H1 (cell line): ENCODE results near the gene ARID1B. TPM values are rescaled to one million over a fixed set of nuclear protein-coding genes. Genes with fewer than 3 reads are reported as not detected.

Experiments used
- CTCF ChIA-PET: fragments of 300-600 bp; sonication (Branson Sonifier 250); formaldehyde crosslinking; loops from one replicate; lab custom pipeline; 2021; ENCODE audit not compliant: partially characterized antibody; lab: Charles Lee
- POLR2A ChIA-PET: fragments of 300-600 bp; sonication (Branson Sonifier 250); formaldehyde crosslinking; loops from one replicate; lab custom pipeline; 2021; ENCODE audit warnings: inconsistent platforms; ENCODE audit not compliant: partially characterized antibody; lab: Charles Lee
- DNase-seq, 2 experiments: peaks; one replicate each; pipeline versions ENCODE4 v3.0.0 to v3.0.0-alpha.2; 2010 to 2022; ENCODE audit warnings: low spot score in 2 of 2, low read depth in 1 of 2, mixed read lengths in 1 of 2
- FAIRE-seq: peaks from 2 replicates; lab custom pipeline; 2011; peaks lifted over from hg19 to GRCh38; lab: Jason Lieb, UNC
- H2AFZ ChIP-seq: 2 replicates; pipeline ENCODE4 v1.8.1; 2012; ENCODE audit warnings: low read length, inconsistent platforms
- H2AK5ac ChIP-seq: 2 replicates; pipeline ENCODE4 v1.6.1; 2013; ENCODE audit warnings: low read depth, low read length
- H2BK120ac ChIP-seq: replicated peaks from 2 replicates; pipeline ENCODE3; 2013; ENCODE audit warnings: low read depth, low read length, inconsistent platforms
- H2BK12ac ChIP-seq: 2 replicates; pipeline ENCODE4 v1.6.1; 2013; ENCODE audit warnings: low read depth, low read length
- H2BK15ac ChIP-seq: 2 replicates; pipeline ENCODE4 v1.6.1; 2013; ENCODE audit warnings: low read length
- H2BK20ac ChIP-seq: 2 replicates; pipeline ENCODE4 v1.6.1; 2013; ENCODE audit warnings: low read length
- H2BK5ac ChIP-seq: 2 replicates; pipeline ENCODE4 v1.6.1; 2013; ENCODE audit warnings: low read depth, low read length
- H3K14ac ChIP-seq: 2 replicates; pipeline ENCODE4 v1.6.1; 2013; ENCODE audit warnings: inconsistent platforms; ENCODE audit not compliant: insufficient read length
- H3K18ac ChIP-seq: 2 replicates; pipeline ENCODE4 v1.6.1; 2013; ENCODE audit warnings: low read length; ENCODE audit errors: extremely low read depth
- H3K23ac ChIP-seq: 2 replicates; pipeline ENCODE4 v1.6.1; 2013; ENCODE audit warnings: inconsistent platforms; ENCODE audit not compliant: insufficient read length
- H3K23me2 ChIP-seq: 2 replicates; pipeline ENCODE4 v1.6.1; 2013; ENCODE audit warnings: low read depth, low read length
- H3K27ac ChIP-seq: 2 replicates; pipeline ENCODE4 v1.6.1; 2011; ENCODE audit warnings: low read depth, low read length, inconsistent platforms
- H3K27me3 ChIP-seq, 4 experiments: replicated peaks in 1 of 4; 1 replicate in 1 of 4; 2 replicates in 3 of 4; pipeline versions ENCODE4 v1.6.1 to v1.8.1; 2011 to 2013; ENCODE audit warnings: low read length in 3 of 4, mild to moderate bottlenecking in 3 of 4, inconsistent platforms in 2 of 4, mixed read lengths in 2 of 4, moderate library complexity in 1 of 4; ENCODE audit not compliant: control insufficient read depth in 3 of 4, insufficient read depth in 3 of 4; ENCODE audit errors: extremely low read depth in 1 of 4
- H3K36me3 ChIP-seq, 4 experiments: 2 replicates each; pipeline versions ENCODE4 v1.6.1 to v1.8.1; 2011 to 2013; ENCODE audit warnings: mild to moderate bottlenecking in 4 of 4, low read length in 3 of 4, moderate library complexity in 2 of 4, control low read depth in 1 of 4, inconsistent platforms in 1 of 4; ENCODE audit not compliant: insufficient read depth in 4 of 4, control insufficient read depth in 2 of 4
- H3K4ac ChIP-seq: replicated peaks from 2 replicates; pipeline ENCODE3; 2013; ENCODE audit warnings: low read length, low read depth, mixed read lengths, inconsistent platforms; ENCODE audit not compliant: insufficient read length
- H3K4me1 ChIP-seq, 4 experiments: replicated peaks in 1 of 4; 1 replicate in 1 of 4; 2 replicates in 3 of 4; pipeline versions ENCODE4 v1.6.1 to v1.8.1; 2011 to 2013; ENCODE audit warnings: low read length in 3 of 4, inconsistent platforms in 2 of 4, mixed read lengths in 1 of 4; ENCODE audit not compliant: insufficient read depth in 4 of 4, control insufficient read depth in 3 of 4
- H3K4me2 ChIP-seq, 2 experiments: 2 replicates each; pipeline versions ENCODE4 v1.6.1 to v1.8.1; 2011 to 2013; ENCODE audit warnings: low read depth in 2 of 2, low read length in 2 of 2, control low read depth in 1 of 2, inconsistent platforms in 1 of 2, mild to moderate bottlenecking in 1 of 2; ENCODE audit not compliant: insufficient read depth in 1 of 2
- H3K4me3 ChIP-seq, 4 experiments: fragments of 200-600, 300-600 bp in 1 of 4; sonication (generic), shearing (Covaris generic), sonication (Bioruptor Twin) in 1 of 4; 2 replicates each; pipeline versions ENCODE4 v1.5.1 to v1.8.1; 2011 to 2016; ENCODE audit warnings: low read length in 4 of 4, low read depth in 3 of 4, control low read depth in 2 of 4, inconsistent platforms in 2 of 4, mild to moderate bottlenecking in 2 of 4, mixed read lengths in 1 of 4, moderate library complexity in 1 of 4; ENCODE audit not compliant: insufficient read depth in 2 of 4; ENCODE audit errors: extremely low read depth in 1 of 4
- H3K56ac ChIP-seq: replicated peaks from 2 replicates; pipeline ENCODE3; 2013; ENCODE audit warnings: low read depth, mild to moderate bottlenecking, mixed read lengths, low read length, inconsistent platforms; ENCODE audit not compliant: insufficient read length
- H3K79me1 ChIP-seq: 2 replicates; pipeline ENCODE4 v1.6.1; 2013; ENCODE audit warnings: low read depth, low read length, control low read depth
- H3K79me2 ChIP-seq, 2 experiments: 2 replicates each; pipeline versions ENCODE4 v1.6.1 to v1.8.1; 2012 to 2013; ENCODE audit warnings: low read length in 2 of 2, mild to moderate bottlenecking in 2 of 2, inconsistent platforms in 1 of 2; ENCODE audit not compliant: insufficient read depth in 2 of 2, control insufficient read depth in 1 of 2
- H3K9ac ChIP-seq, 4 experiments: replicated peaks in 1 of 4; 1 replicate in 1 of 4; 2 replicates in 3 of 4; pipeline versions ENCODE4 v1.6.1 to v1.8.1; 2011 to 2013; ENCODE audit warnings: low read depth in 3 of 4, low read length in 3 of 4, control low read depth in 2 of 4, mild to moderate bottlenecking in 2 of 4, moderate library complexity in 2 of 4, inconsistent platforms in 1 of 4; ENCODE audit errors: extremely low read depth in 1 of 4
- H3K9me3 ChIP-seq, 2 experiments: 2 replicates each; pipeline versions ENCODE4 v1.6.1 to v1.8.1; 2012 to 2013; ENCODE audit warnings: mild to moderate bottlenecking in 2 of 2, moderate library complexity in 2 of 2, control low read depth in 1 of 2, inconsistent platforms in 1 of 2, low read depth in 1 of 2, low read length in 1 of 2, mixed read lengths in 1 of 2; ENCODE audit not compliant: insufficient read depth in 2 of 2
- H4K20me1 ChIP-seq, 2 experiments: replicated peaks in 1 of 2; 2 replicates each; pipeline versions ENCODE3 to v1.8.1; 2011 to 2013; ENCODE audit warnings: inconsistent platforms in 2 of 2, low read length in 2 of 2, mild to moderate bottlenecking in 1 of 2; ENCODE audit not compliant: insufficient read depth in 2 of 2, control insufficient read depth in 1 of 2
- H4K5ac ChIP-seq: 2 replicates; pipeline ENCODE4 v1.6.1; 2013; ENCODE audit warnings: low read length, low read depth, mixed read lengths, inconsistent platforms; ENCODE audit not compliant: insufficient read length
- H4K8ac ChIP-seq: 2 replicates; pipeline ENCODE4 v1.8.0; 2013; ENCODE audit warnings: mild to moderate bottlenecking, moderate library complexity, low read length, inconsistent platforms; ENCODE audit not compliant: insufficient read depth; ENCODE audit errors: extremely low read depth
- H4K91ac ChIP-seq: replicated peaks from 2 replicates; pipeline ENCODE3; 2013; ENCODE audit warnings: low read length, mixed read lengths, inconsistent platforms; ENCODE audit not compliant: insufficient read length
- CTBP2 ChIP-seq: IDR thresholded peaks from 2 replicates; pipeline ENCODE4 v1.7.0; 2011; ENCODE audit warnings: borderline replicate concordance, mild to moderate bottlenecking, moderate library complexity, mixed read lengths, low read length; ENCODE audit not compliant: insufficient read depth, insufficient read length
- MAFK ChIP-seq: IDR thresholded peaks from 2 replicates; pipeline ENCODE4 v1.6.1; 2012; ENCODE audit warnings: low read depth, mild to moderate bottlenecking, improper control_type of control experiment, low read length
- POLR2AphosphoS5 ChIP-seq: IDR thresholded peaks from 2 replicates; pipeline ENCODE4 v1.6.1; 2011; ENCODE audit warnings: low read depth, low read length
- WGBS, 2 experiments: shearing (Covaris generic) in 1 of 2; methylation state at CpG; one replicate each; pipeline versions ENCODE4 v1.1.6 to v1.1.7; 2013 to 2015; ENCODE audit warnings: low lambda C conversion rate in 2 of 2, mixed read lengths in 2 of 2, inconsistent platforms in 1 of 2, low coverage in 1 of 2, missing lambda C conversion rate in 1 of 2; ENCODE audit not compliant: insufficient replicate concordance in 2 of 2, insufficient coverage in 1 of 2, insufficient read length in 1 of 2; ENCODE audit errors: extremely low coverage in 1 of 2, missing lambda C conversion rate in 1 of 2; 5-methylcytosine and 5-hydroxymethylcytosine counted together
- polyA plus RNA-seq, 7 experiments: library from polyadenylated mRNA; depleted of rRNA in 3 of 7; stranded (reverse) in 5 of 7; unstranded in 2 of 7; fragments of >200 nt in 5 of 7; fragments of 200-250 nt in 2 of 7; gene quantifications; 1 replicate in 5 of 7; 2 replicates in 1 of 7; 4 replicates in 1 of 7; pipeline versions ENCODE4 v1.2.1 to v1.2.3, GENCODE V29; 2011 to 2013; ENCODE audit warnings: missing spikeins in 2 of 7, mixed read lengths in 2 of 7
- total RNA-seq: library from RNA; stranded (reverse); fragmentation: NEBNext Ultra II Directional; extraction: Animal tissue kit (Norgen Biotek cat#: 25700); gene quantifications from 2 replicates; pipeline ENCODE4 v1.2.1, GENCODE V29; 2021
- TF ChIP-seq, protein P1 (sequence below): IDR thresholded peaks from 2 replicates; pipeline ENCODE4 v1.6.1; 2011; ENCODE audit warnings: low read depth, mild to moderate bottlenecking, low read length; ENCODE audit not compliant: insufficient read depth
- TF ChIP-seq, protein P2 (sequence below): IDR thresholded peaks from 2 replicates; pipeline ENCODE4 v1.6.1; 2011; ENCODE audit warnings: low read length, improper control_type of control experiment

ARID1B gene
- total and polyA plus RNA-seq, 2 of the 8 experiments (the other 6 are each of a cell fraction or from before 2014, with no cell fraction given), result 24.3 to 70.3 TPM

DNA sequence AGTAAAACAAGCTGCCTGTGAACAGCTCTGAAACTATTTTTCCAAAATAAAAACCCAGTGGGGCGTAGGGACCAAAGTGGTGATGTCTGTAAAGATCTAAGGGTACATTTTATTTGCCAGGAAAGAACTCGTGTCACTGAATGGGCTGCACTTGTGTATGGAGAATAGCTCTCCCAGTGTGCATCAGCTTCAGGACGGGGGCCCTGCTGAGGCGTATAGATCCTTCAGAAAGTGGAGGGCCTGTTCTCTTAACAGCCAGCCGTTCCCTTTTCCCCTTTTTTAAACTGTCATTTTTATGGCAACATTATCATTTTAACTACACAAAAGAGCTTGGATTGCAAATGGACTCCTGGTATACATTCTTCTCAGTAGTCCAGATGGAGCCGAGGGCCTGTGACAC is 408.8 kb downstream of the ARID1B start:
- Histone ChIP-seq H3K4me2 (no peak overlapping the region), H3K14ac (no peak overlapping the region), H4K8ac (no peak overlapping the region), H3K9ac (no peak overlapping the region), H2BK5ac (no peak overlapping the region), H2BK12ac (no peak overlapping the region), H4K5ac (no peak overlapping the region), H3K4me1 (no peaks in the 10 kb centered on the region), H3K79me2 (no peaks in the 10 kb centered on the region), H3K4me3 (no peak overlapping the region), H3K4ac (no peak overlapping the region), H3K56ac (no peak overlapping the region), H3K27me3 (no peaks in the 10 kb centered on the region), H2AK5ac (no peak overlapping the region), H3K36me3 (peaks cover 11 to 28% (median 24%) of the 10 kb centered on the region in 4 experiments), H4K91ac (no peak overlapping the region), H2BK15ac (no peak overlapping the region), H3K23me2 (no peaks in the 10 kb centered on the region), H3K18ac (no peak overlapping the region), H2BK20ac (no peak overlapping the region), H3K27ac (no peak overlapping the region), H4K20me1 (peaks cover 0 to 2% of the 10 kb centered on the region in 2 experiments), H2AFZ (no peak overlapping the region), H3K9me3 (no peaks in the 10 kb centered on the region), H3K23ac (no peak overlapping the region), H3K79me1 (no peaks in the 10 kb centered on the region), H2BK120ac (no peak overlapping the region)
- TF ChIP-seq, protein P1, sequence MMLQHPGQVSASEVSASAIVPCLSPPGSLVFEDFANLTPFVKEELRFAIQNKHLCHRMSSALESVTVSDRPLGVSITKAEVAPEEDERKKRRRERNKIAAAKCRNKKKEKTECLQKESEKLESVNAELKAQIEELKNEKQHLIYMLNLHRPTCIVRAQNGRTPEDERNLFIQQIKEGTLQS, result no peak
- TF ChIP-seq, protein P2, sequence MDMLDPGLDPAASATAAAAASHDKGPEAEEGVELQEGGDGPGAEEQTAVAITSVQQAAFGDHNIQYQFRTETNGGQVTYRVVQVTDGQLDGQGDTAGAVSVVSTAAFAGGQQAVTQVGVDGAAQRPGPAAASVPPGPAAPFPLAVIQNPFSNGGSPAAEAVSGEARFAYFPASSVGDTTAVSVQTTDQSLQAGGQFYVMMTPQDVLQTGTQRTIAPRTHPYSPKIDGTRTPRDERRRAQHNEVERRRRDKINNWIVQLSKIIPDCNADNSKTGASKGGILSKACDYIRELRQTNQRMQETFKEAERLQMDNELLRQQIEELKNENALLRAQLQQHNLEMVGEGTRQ, result no peak
- TF ChIP-seq MAFK (no peak), CTBP2 (no peak), POLR2AphosphoS5 (no peak)
- WGBS, 2 experiments, result 92% methylated on average over 6 of the region's 6 CpGs; no CpG with 5 or more reads in 1 of the 2 experiments
- DNase-seq (no peak), FAIRE-seq (no peak)
- POLR2A ChIA-PET, result interaction anchor here (0.8 to 1.1 kb wide), 2 partner anchors 9 to 17 kb away, joined by 3 to 4 read pairs; no protein-coding TSS in a partner anchor
- CTCF ChIA-PET, result interaction anchor here (0.6 to 11.3 kb wide), 9 partner anchors 9 to 527 kb away, joined by 3 to 128 read pairs (median 4); no protein-coding TSS in a partner anchor
